ENCODE measurements around the gene CD302.

CD302 gene

DNA sequence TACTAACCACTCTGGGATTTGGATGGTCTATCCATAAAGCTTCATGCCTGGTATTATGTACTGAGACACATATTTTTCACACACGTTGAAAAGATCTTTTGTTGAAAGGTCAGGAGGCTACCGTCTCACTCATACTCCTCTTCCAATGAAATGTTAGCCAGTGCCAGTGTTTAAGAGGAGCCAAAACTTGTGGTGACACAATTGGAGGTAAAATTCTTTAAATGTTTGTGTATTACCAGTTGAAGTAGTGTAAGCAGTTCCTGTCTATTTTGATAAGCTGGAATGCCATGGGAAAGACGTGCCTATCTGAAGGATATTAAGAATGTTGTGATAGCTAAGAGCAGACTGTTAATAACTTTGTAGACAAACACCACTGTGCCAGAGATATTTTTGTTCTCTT, 53.6 kb downstream of the CD302 start:
- TF ChIP-seq, protein P1, sequence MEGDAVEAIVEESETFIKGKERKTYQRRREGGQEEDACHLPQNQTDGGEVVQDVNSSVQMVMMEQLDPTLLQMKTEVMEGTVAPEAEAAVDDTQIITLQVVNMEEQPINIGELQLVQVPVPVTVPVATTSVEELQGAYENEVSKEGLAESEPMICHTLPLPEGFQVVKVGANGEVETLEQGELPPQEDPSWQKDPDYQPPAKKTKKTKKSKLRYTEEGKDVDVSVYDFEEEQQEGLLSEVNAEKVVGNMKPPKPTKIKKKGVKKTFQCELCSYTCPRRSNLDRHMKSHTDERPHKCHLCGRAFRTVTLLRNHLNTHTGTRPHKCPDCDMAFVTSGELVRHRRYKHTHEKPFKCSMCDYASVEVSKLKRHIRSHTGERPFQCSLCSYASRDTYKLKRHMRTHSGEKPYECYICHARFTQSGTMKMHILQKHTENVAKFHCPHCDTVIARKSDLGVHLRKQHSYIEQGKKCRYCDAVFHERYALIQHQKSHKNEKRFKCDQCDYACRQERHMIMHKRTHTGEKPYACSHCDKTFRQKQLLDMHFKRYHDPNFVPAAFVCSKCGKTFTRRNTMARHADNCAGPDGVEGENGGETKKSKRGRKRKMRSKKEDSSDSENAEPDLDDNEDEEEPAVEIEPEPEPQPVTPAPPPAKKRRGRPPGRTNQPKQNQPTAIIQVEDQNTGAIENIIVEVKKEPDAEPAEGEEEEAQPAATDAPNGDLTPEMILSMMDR (IDR thresholded peaks at IDR 0.05; ENCODE audit: low read length, missing control alignments), result no peak
- no peak overlapping the region for H3K4me3 ChIP-seq (replicated peaks; ENCODE audit: low read depth, low read length)
- peak; percentile 86 for DNase-seq (ENCODE audit: low read depth)

DNA sequence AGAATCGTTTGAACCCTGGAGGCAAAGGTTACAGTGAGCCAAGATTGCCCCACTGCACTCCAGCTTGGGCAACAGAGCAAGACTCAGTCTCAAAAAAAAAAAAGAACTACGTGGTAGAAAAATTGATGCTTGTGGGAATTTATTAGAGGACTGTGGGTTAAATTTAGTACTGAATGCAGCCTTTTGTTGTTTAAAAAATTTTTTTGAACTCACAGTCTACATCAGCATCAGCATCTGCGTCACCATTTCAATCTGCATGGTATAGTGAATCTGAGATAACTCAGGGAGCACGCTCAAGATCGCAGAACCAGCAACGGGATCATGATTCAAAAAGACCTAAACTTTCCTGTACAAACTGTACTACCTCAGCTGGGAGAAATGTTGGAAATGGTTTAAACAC, 55.2 kb downstream of the CD302 start:
- TF ChIP-seq, protein P1 (IDR thresholded peaks at IDR 0.05; ENCODE audit: low read length, missing control alignments), result no peak
- H3K4me3 ChIP-seq (replicated peaks; ENCODE audit: low read depth, low read length), result no peak overlapping the region
- DNase-seq (ENCODE audit: low read depth), result no peak

DNA sequence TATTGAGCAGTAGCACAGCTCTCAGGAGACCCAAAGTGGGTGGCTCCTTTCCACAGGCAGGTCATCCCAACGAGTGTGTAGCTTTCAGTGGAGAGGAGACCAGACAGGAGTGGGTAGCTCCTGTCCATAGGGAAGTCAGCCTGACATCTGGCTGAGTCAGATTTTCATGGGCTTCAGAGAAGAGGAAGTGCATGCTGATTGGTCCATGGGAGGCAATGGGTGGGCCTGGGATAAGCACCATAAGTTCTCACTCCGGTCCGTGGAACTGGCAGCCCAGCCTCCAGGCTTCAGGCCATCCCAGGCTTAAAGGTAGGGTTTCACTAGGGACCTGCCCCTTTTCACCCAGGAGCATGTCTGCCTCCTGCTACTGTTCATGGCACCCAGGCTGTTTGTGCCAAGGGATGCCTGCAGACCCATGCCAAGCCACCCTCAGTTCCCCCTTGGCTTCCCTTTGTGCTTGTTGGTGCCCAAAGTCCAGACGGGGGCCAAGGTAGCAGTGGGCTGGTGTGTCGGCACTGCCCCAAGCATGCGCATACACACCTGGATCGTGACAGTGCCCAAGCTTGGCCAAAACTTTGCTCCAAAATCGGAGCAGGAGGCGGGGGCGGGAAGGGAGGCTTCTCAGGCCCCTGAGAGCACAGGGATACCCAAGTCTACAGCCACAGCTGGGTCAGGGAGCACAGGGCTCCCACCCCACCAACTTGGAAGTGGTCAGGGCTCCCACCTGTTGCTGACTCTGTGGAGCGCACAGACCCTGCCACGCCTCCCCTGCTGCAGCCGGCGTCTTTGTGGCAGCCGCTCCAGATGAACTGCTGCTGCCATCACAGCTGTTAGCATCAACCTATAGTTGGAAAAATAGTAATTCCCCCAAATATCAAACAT, 59.3 kb downstream of the CD302 start:
- DNase-seq (ENCODE audit: low read depth), result no peak
- TF ChIP-seq, protein P1 (IDR thresholded peaks at IDR 0.05; ENCODE audit: low read length, missing control alignments), result no peak
- H3K4me3 ChIP-seq (replicated peaks; ENCODE audit: low read depth, low read length), result no peak overlapping the region

DNA sequence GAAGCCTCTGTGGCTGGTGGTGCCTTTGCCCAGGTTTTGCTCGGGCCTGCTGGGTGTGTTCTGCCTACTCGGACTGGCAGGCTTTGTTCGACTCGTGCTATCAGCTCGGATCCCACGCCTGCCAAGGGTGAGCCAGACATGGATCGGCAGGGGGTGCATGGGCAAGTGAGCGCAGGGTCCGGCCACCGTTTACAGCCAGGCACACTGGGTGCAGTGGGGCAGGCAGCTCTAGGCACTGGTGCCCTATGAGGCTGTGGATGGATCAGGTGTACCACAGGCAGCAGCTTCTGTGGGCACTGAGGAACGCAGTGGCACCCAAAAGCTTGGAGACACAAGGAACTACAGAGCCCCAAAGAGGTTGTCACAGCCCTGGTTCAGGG, 60.1 kb downstream of the CD302 start:
- TF ChIP-seq, protein P1 (IDR thresholded peaks at IDR 0.05; ENCODE audit: low read length, missing control alignments), result no peak
- no peak for DNase-seq (ENCODE audit: low read depth)
- H3K4me3 ChIP-seq (replicated peaks; ENCODE audit: low read depth, low read length), result no peak overlapping the region

DNA sequence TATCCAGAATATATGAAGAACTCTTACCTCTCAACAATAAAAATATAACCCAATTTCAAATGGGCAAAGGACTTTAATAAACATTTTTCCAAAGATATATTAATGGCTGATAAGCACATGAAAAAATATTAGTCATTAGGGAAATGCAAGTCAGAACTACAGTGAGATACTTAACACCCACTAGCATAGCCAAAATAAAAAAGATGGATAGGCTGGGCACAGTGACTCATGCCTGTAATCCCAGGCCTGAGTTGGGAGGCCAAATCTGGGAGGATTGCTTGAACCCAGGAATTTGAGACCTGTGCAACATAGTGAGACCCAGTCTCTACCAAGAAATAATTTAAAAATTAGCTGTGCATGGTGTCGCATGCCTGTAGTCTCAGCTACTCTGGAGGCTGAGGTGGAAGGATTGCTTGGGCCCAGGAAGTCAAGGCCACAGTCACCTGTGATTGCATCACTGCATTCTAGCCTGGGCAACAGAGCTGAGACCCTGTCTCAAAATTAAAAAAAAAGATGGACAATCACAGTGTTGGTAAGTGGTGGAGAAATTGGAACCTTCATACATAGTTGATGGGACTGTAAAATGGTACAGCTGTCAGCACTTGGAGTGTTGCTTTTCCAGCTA, 60.6 kb downstream of the CD302 start:
- no peak overlapping the region for H3K4me3 ChIP-seq (replicated peaks; ENCODE audit: low read depth, low read length)
- DNase-seq (ENCODE audit: low read depth), result no peak
- TF ChIP-seq, protein P1 (IDR thresholded peaks at IDR 0.05; ENCODE audit: low read length, missing control alignments), result no peak

DNA sequence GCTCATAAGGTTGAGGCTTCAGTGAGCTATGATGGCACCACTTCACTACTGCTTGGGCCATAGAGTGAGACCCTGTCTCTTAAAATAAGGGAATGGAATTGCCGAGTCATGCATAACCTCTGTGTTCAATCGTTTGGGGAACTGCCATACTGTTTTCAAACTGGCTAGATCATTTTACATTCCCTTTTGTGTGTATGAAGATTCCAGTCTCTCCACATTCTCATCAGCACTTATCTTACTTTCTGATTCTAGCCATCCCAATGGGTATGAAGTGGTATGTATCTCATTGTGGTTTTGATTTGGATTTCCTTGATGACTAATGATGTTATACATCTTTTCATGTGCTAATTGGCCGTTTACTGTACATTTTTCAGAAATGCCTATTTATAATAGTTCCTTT, 62.0 kb downstream of the CD302 start:
- TF ChIP-seq, protein P1 (IDR thresholded peaks at IDR 0.05; ENCODE audit: low read length, missing control alignments), result no peak
- H3K4me3 ChIP-seq (replicated peaks; ENCODE audit: low read depth, low read length), result no peak overlapping the region
- peak; percentile 18 for DNase-seq (ENCODE audit: low read depth)
